HL-60/S4 (cell line): ENCODE data around the gene ADIPOQ.

Experiments
- in situ Hi-C: fragments of 300-500 bp; cut with MboI; formaldehyde crosslinking; loops from 2 replicates; pipeline ENCODE4 v1.14.3; 2022; ENCODE audit warnings: low sequenced_read_pairs

The ADIPOQ gene

DNA sequence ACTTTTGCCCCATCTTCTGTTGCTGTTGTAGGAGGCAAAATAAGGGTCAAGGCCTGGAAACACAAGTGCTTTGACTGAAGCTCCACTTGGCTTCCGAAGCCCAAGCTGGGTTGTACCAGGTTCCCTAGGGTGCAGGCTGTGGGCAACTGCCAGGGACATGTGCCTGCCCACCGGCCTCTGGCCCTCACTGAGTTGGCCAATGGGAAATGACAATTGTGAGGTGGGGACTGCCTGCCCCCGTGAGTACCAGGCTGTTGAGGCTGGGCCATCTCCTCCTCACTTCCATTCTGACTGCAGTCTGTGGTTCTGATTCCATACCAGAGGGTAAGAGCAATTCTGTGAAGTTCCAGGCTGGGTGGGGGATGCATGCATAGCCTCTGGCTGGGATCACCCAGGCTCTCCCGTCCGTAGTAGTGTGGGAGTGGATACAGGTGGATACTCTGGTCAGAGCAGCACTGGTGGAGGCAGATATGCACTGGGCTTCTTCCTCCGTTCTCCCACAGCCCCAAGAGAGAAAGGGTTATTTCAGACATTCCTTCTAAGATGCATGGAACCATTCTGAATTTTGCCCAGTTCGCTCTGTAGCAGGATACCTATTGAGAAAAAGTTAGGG is at the start of gene ADIPOQ:
TSS of gene ADIPOQ (plus strand) at position 285 of the 613 bp plus-strand sequence. CDS start 10,349 bp downstream, outside the sequence.
- in situ Hi-C loops, result no loop called here

DNA sequence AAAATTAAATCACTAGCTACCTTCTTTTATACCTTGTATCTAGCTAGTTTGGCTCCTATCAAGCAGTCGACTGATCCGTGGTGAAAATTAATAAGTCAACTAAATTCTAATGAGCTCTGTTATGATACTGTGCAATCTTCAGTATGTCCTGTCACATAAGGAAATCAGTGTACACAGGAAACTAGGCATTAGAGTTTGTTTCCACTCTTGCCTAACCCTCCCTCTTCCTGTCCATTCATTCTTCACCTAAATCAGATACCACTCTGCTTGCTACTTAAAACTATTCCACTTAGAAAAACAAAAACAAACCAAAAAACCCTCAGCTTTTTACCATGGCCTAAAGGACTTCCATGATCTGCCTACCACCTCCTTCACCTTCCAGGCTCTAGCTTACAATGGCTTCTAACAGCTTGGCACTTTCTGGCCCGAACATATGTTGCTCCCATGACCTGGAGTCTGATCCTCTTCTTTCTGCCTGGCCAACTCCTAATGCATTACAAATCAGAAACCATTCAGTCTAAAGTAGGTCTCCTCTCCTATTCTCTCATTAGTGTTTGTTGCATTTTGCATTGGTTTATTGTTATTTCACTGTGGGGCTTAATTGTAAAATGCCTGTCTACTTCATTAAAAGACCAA is 44.2 kb upstream of the ADIPOQ start:
- in situ Hi-C loops, result no loop called here

- in situ Hi-C loops, result loop anchor here (25.0 kb wide), 3 partner anchors 188 to 813 kb away; partner anchors contain the start of gene AHSG
These were observed 42.2 kb upstream of the ADIPOQ start for GRCh38 chr3:186800285-186800684.

- in situ Hi-C loops, result loop anchor here (25.0 kb wide), 3 partner anchors 190 to 815 kb away; partner anchors contain the start of gene AHSG
These were observed 39.8 kb upstream of the ADIPOQ start for GRCh38 chr3:186802701-186803100.

- in situ Hi-C loops, result loop anchor here (25.0 kb wide), 3 partner anchors 191 to 816 kb away; partner anchors contain the start of gene AHSG
These were observed 39.1 kb upstream of the ADIPOQ start for GRCh38 chr3:186803447-186803846.

GRCh38 chr3:186806089-186807055 is 36.1 kb upstream of the ADIPOQ start, which contains the start of gene RFC4:
Gene RFC4, minus strand, starts transcription at chr3:186806482. Its CDS starts 1,769 bp downstream, at chr3:186804713.
- in situ Hi-C loops, result loop anchor here (25.0 kb wide), 3 partner anchors 194 to 819 kb away; partner anchors contain the start of gene AHSG

DNA sequence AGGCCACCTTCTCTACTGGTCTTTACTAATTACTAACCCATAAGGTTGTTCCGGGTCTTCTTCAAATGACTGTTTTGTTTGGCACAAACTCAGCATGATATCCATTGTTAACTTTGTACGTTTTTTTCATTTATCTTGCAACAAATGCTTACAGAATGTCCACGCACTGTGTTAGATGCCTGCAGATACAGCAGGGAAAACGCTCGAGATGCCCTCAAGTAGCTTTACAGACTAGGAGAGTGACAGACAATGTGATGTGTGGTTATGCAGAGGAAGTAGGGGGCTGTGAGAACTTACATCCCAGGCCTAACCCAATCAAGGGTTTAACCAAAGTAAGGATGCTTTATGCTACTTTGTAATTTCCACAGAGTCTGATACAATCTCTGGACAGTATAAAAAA is 35.3 kb upstream of the ADIPOQ start:
- in situ Hi-C loops, result loop anchor here (25.0 kb wide), 3 partner anchors 195 to 820 kb away; partner anchors contain the start of gene AHSG

DNA sequence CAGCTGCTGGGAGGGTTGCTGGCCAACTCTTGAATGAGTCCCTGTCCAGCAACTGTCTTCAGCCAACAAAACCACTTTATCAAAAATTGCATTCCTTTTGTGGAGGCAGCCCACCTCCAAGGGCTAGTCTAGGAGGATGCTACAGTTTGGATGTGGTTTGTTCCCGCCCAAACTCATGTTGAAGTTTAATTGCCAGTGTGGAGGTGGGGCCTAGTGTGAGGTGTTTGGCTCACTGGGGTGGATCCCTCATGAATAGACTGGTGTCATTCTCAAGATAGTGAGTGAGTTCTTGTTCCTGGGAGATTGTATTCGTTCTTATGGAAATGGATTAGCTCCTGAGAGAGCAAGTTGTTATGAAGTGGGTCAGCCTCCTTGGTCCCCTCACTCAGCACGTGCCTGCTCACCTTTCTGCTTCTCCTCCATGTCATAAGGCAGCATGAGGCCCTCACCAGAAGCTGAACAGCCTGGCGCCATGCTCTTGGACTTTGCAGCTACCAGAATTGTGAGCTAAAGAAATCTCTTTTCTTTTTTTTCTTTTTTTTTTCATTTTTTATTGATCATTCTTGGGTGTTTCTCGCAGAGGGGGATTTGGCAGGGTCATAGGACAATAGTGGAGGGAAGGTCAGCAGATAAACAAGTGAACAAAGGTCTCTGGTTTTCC is 32.0 kb upstream of the ADIPOQ start:
- in situ Hi-C loops, result loop anchor here (25.0 kb wide), 3 partner anchors 198 to 823 kb away; partner anchors contain the start of gene AHSG

GRCh38 chr3:186811313-186811712 is 31.2 kb upstream of the ADIPOQ start:
- in situ Hi-C loops, result loop anchor here (25.0 kb wide), 3 partner anchors 199 to 824 kb away; partner anchors contain the start of gene AHSG

- in situ Hi-C loops, result loop anchor here (25.0 kb wide), 3 partner anchors 202 to 827 kb away; partner anchors contain the start of gene AHSG
These were observed 28.4 kb upstream of the ADIPOQ start for GRCh38 chr3:186814100-186814499.

GRCh38 chr3:186815435-186815834 is 27.1 kb upstream of the ADIPOQ start:
- in situ Hi-C loops, result loop anchor here (25.0 kb wide), 3 partner anchors 203 to 828 kb away; partner anchors contain the start of gene AHSG

GRCh38 chr3:186818516-186818915 is 24.0 kb upstream of the ADIPOQ start:
- in situ Hi-C loops, result loop anchor here (25.0 kb wide), 3 partner anchors 206 to 831 kb away; partner anchors contain the start of gene AHSG

- in situ Hi-C loops, result loop anchor here (25.0 kb wide), 3 partner anchors 207 to 832 kb away; partner anchors contain the start of gene AHSG
These were observed 23.6 kb upstream of the ADIPOQ start for GRCh38 chr3:186818956-186819355.

DNA sequence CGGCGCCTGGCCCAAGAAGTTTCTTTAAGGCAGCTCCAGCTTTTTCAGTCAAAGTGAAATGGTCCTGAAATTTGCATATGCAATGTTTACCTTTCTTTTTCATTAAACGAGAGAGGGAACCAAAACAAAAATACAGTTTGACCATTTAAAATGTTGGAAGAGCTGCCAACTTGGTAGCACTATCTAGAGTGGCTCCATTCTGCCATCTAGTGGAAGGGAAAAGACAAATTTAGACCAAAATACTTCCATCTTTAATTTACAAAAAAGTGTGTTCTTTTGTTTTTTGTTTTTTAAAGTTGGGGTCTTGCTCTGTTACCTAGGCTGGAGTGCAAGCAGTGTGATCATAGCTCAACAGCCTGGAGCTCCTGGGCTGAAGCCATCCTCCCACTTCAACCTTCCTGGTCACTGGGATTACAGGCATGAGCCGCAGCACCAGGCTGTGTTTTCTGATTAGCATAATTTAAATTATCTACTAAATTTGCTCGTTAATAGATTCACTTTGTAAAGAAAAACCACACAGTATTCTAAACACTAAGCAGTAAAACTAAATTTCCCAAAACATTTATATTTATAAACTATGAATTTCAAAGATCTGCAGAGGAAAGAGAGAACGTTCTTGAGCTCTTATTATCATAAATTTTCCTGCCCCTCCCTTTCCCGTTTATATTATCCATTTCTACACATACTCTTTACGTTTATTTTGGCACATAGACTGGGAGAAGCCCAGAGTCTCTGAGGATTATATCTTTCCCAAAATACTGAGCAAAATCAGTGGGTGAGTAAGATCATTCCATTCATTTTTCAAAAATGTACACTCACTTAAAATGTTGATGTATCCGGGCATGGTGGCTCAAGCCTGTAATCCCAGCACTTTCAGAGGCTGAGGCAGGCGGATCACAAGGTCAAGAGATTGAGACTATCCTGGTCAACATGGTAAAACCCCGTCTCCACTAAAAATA is 20.8 kb upstream of the ADIPOQ start:
- in situ Hi-C loops, result loop anchor here (25.0 kb wide), 3 partner anchors 209 to 834 kb away; partner anchors contain the start of gene AHSG

DNA sequence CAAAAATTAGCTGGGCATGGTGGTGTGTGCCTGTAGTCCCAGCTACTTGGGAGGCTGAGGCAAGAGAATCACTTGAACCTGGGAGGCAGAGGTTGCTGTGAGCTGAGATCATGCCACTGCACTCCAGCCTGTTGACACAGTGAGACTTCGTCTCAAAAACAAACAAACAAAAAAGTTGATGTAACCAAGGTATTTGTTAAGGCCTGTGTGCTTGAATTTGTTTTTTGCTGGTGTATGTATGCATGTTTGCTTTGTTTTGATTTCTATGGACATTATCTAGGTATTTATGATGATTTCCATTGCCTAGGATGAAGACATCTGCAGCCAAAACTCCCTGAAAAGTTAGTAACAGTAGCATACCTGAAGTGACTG is 20.1 kb upstream of the ADIPOQ start:
- in situ Hi-C loops, result loop anchor here (25.0 kb wide), 3 partner anchors 210 to 835 kb away; partner anchors contain the start of gene AHSG

DNA sequence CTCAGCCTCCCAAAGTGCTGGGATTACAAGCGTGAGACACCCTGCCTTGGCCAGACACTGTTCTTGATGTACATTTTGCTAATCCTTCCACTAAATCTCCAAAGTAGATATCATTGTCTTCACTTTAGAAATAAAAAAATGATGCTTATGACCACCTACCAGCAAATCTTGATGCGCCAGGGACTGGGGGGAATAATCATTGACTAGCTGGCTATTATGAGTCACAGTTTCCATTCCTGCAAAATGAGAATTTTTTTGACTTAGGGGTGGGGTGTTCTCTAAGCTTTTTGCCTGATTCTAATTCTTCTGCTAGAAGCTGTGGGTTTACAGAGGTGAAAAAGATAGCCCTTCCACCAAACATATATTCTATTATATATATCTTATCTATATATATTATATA is 19.1 kb upstream of the ADIPOQ start:
- in situ Hi-C loops, result loop anchor here (25.0 kb wide), 3 partner anchors 211 to 836 kb away; partner anchors contain the start of gene AHSG

DNA sequence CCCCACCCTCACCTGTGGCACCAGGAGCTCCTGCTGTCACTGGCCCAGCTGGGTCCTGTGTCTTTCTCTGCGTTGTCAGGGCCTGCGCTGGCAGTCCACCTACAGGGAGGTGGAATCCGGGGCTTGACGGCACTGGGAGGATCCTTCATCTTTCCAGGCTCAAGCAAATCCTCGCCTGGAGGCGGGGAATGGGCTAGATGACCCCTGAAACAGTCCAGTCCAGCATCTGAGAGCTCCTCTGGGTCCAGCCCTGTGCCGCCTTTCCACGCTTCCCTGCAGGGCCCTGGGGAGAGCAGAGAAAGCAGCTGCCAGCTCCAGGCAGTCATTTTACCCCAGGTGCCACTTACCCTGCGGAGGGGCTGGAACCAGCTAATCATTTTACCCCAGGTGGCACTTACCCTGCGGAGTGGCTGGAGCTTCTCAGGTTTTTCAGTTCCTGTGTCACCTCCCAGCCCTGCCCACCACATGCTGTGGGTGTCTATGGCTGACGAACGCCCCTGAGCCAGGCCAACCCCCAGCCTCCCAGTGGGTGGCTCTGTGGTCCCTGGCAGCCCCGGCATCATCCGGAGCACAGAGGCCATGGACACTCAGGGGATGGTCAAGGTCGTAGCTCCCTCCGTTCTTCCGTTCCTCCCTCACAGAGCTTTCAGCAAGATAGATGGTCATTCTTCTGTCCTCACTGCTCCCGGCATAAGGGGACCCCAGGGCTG is 17.9 kb upstream of the ADIPOQ start:
- in situ Hi-C loops, result loop anchor here (25.0 kb wide), 3 partner anchors 212 to 837 kb away; partner anchors contain the start of gene AHSG
